G401 (cell line): ENCODE data around the gene TMEM108. TPM values are rescaled to one million over a fixed set of nuclear protein-coding genes. Genes with fewer than 3 reads are reported as not detected.

Experiments used
- DNase-seq: peaks from one replicate; pipeline ENCODE4 v3.0.0-alpha.2; 2015; ENCODE audit warnings: low spot score
- in situ Hi-C: cut with HindIII; loops from 2 replicates; pipeline ENCODE4 v1.10.0; 2016; ENCODE audit warnings: low sequenced_read_pairs, mixed read lengths
- total RNA-seq: library from RNA; depleted of rRNA; stranded (reverse); fragments of >200 nt; shearing (Covaris generic); gene quantifications from 2 replicates; pipeline ENCODE4 v1.2.3, GENCODE V29; 2014

TMEM108 gene
- total RNA-seq, 1 experiment from 2014 or later: not detected

DNA sequence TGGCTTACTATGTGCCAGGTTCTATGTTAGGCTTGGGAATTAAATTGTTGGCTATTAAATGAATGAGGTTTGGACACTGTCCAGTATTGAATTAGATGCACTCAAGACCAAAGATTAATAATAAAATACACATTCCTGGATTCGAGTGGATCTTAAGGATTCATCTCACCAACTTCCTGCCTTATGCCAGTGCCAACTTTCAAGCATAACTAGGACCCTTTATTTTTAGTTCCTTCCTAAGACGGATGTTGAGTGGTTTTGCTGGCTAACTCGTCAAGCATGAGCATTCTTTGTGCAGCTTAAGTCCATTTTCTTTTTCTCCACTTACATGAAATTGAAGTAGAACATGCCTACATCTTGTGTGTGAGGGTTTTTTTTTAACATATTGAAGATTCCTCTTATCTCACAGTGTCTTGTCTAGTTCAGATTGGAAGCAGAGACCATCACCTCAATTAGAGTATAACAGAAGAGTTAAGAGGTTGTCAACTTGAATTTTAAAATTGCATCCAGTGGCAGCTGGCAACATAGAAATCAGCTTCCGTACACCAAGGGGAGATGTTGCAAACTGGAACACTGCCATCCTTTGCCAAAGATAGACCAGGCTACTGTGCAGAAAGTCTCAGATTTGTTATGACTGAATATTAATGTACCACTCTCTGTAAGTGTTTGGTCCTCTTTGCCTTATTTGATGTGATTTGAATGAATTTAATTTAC lies 255.4 kb downstream of the TMEM108 start:
- in situ Hi-C loops: no loop called here
- DNase-seq: no peak

DNA sequence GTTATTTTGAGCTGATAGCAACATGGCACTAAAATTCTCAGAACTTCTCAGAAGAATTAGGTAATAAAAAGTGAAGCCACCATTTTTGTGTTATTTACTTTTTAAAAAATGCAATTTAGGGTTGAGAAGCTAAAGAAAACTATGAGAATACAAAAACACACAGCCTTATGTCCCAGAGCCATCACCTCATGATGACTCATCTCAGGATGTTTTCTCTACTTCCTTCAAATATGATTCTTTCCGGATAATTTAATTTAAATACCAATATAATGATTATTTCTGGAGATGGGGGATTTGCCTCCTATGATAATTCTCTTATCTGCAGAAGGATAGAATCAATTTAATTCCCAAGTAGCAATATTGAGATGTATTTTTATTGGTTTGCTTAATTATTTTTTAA lies 256.1 kb downstream of the TMEM108 start:
- in situ Hi-C loops: no loop called here
- DNase-seq: no peak

DNA sequence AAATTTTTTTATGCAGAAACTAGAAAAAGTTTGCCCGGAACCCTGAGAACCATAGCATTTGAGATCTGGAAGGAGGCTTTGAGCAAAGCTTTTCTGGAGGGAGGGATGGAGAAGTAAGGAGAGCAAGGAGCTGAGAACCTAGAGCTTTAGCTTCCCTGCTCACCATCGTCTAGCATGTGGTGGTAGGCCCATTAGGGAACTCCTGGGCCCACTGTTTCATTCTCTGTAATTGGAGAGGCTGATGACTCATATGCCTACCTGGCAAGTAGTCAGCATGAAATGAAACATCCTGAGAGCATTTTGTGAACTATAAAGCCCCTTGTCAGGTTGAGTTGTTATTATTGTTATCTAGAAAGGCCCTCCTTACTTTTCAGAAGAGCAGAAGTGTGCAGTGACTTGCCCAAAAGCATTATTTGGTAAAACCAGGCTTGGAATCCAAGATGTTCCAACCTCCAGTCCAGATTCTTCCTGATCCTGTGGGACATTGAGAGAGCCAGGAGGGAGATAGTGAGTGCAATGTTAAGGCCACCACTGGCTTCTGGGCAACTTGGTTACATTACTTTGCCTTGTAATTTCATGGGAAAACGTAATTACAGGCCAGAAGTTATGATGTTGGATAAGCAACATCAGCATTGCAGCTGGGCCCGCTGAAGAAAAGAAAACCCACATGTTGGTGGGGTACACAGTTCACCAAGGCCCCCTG lies 257.2 kb downstream of the TMEM108 start:
- in situ Hi-C loops: no loop called here
- no peak for DNase-seq

DNA sequence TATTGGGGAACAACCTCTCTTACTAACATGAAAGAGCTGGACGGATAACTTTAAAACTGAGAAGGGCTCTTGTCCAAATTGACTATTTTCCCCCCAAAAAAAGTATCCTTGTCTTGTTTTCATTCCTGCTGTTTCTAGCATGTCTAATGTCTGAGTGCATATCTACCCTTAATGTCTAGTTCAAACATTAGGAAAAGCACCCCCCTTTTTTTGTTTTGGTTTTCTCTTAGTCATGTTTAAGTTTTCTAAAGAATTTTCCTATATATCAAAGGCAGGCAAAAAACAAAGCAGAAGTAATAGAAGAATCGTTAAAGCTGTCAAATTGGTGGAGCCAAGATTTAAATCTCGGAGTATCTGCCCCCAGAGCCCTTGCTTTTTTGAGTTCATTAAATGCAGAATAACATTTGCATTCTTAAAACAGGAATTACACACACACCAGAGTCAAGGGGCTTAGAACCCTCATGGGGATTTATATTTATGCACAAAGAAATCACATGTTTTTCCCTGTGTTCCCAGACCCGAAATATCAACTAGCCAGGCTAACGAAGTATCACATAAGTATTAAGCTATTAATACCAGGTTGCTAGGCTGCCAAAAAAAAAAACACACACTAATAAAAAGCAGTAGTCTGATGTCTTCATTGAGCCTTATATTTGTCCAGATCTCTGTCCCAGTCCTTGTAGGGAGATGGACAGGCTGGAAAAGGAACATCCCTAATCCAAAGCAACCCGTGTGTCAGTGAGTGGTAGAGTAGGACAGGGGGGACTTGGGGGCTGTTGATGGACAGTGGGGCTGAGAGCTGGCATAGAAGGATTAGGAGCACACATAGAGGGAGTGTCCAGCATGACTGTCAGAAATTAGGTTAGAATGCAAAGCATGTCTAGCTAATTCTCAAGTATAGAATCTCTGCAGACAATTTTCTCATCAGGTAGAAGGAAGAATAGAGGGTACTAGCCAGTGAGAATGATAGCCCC lies 258.0 kb downstream of the TMEM108 start:
- DNase-seq: no peak
- in situ Hi-C loops: no loop called here

DNA sequence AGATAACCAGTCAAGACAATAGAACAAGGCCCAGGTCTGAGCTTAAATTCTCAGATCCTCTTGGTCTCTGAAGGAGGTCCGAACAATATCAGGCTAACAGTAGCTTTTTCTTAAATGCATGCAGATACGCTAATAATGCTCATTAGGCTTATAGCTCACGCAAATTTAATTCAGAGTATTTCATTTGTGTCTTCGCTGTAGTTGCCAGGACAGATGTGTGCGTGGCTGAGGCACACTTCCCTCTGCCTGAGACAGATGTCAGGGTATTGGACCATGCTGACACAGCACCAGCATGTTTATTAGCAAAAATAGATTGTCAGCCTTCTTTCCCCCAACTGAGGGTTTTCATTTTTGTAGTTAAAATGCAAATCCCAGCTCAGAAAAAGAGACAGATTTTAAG lies 258.8 kb downstream of the TMEM108 start:
- no peak for DNase-seq
- in situ Hi-C loops: no loop called here

DNA sequence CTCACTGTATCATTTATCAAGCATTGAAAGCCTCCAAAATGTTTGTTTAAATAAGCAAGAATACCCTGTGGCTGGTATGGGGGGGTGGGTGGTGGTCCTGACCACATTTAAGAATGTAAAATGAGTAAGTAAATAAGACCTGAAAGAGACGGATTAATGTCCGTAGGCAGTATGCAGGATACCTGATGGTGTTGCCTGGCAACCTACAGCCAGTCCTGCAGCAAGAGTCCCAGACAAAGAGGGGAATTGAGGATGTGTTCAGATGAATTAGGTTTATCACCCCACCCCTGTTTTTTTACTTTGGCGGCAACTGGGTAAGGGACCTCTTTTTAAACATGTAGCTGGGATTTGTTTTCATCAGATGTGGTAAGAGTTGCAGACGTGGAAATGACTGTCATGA lies 261.9 kb downstream of the TMEM108 start:
- in situ Hi-C loops: no loop called here
- DNase-seq: no peak

DNA sequence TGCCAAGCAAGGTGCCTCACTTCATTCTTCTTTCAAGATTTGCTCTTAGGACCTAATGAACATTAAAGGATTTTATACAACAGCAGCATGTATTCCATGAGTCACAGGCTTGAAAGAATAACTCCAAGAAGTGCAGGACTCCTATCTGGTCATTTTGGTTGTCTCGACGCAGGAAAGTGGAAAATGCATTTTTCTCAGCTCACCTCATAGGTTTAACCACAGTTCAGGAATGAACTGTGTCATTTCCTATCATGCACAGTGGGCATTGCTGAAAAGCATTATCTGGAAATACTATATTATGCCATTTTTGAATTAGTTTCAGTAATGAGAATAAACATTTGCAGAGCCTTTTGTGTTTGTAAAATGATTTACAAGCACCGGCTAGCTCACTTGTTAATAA lies 263.0 kb downstream of the TMEM108 start:
- no peak for DNase-seq
- in situ Hi-C loops: no loop called here

DNA sequence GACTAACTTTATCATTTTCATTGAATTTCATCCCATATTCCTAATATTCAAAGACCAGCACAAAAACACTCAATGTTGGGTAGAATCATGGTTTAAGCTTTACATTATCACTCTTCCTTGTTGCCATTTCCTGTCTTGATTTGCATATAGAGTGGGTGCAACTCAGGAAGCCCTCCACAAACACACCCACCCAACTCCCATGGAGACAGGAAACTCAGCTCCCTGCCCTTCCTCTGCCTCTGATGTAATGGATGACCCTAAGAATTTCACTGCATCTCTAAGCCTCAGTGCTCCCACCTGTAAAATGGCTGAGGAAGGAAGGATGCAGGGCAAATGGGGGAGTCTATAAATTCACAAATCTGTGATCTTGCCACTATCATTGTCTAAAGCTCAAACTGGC lies 263.5 kb downstream of the TMEM108 start:
- in situ Hi-C loops: no loop called here
- no peak for DNase-seq

DNA sequence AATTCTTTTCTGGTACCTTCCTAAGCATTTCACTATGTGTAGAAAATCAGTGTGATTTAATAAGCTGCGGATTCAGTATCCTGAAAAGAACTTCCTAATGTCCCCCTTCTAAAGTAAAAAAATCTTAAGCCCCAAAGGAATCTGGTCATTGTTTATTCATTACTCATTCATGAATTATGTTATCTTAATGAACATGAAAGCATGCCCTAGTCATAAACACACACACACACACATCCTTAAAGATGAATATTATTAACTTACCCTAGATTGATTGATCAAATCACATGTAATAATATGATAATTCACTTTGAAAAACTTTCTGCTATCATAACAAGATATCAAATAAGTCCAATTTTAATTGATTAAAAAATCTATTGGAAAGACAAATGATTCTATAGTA lies 265.2 kb downstream of the TMEM108 start:
- DNase-seq: no peak
- in situ Hi-C loops: no loop called here

DNA sequence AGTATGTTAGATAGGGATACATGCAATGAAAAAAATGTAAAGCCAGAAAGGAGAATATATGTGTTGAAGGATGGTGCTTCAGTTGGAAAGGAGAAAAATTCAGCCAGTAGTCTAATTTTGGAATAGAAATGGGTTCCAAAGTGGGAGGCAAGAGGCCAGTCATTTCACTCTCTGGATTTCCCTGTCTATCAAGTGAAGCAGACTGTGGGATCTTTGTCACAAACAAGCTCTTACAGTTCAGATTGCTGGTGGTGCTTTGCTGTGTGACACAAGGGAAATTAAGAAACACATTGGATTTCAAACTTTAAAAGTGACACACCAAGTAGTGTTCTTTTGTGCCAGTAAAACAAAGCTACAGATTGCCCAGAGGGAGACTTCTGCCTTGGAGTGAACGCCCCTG lies 279.7 kb downstream of the TMEM108 start:
- in situ Hi-C loops: no loop called here
- DNase-seq: no peak

DNA sequence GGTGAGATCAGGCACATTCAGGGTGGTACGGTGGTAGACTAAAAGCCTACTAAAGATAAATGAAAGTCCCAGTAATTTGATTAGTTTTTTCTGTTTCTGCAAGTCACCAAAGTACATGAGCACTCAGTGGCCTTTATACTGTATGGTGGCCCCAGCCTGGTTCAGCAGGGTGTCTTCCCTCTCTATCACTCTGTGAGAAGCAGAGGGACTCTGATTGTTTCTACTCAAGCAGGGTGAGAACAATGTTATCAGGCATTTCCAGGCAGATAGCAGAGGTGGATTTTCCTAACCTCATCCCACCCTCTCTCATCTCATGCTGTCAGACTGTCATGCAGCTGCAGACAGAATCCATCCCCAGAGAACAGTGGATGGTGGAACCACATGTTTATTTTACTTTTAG lies 290.2 kb downstream of the TMEM108 start:
- in situ Hi-C loops: no loop called here
- no peak for DNase-seq

DNA sequence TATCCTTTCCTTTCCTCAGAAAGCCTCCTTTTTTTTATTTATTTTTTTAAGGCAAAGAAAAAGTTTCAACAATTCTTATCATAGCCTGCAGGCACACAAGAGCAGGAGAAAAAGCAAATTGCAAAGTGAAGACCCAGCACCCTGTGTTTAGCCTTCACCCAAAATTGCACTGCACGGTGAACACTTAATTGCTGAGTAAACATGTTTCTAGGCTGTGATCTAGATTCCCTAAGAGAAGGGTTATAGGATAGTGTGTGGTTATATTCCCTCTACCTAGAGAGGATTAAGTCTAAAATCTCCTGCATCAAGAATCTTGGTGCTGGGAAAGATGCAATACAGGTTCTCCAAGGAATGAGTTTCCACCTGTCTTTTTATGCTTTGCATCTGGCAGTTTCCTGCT lies 291.4 kb downstream of the TMEM108 start:
- in situ Hi-C loops: no loop called here
- no peak for DNase-seq

DNA sequence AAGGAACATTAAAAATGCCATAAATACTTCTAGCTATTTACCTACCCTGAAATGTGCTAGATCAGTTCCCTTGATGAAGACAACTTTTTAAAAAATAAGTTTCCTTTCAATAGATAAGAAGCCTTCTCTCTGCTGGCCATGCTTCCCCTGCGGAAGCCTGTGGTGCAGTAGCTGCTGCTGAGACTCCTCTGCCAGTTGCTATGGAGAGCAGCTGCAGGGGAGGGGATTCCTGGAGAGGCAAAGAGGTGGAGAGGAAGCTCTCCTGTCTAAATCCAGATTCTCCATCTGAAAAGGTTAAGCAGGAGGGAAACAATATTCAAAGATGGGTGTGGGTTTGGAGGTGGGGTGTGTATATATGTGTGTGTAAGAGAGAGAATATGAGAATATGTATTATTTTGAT lies 291.9 kb downstream of the TMEM108 start:
- no peak for DNase-seq
- in situ Hi-C loops: no loop called here

DNA sequence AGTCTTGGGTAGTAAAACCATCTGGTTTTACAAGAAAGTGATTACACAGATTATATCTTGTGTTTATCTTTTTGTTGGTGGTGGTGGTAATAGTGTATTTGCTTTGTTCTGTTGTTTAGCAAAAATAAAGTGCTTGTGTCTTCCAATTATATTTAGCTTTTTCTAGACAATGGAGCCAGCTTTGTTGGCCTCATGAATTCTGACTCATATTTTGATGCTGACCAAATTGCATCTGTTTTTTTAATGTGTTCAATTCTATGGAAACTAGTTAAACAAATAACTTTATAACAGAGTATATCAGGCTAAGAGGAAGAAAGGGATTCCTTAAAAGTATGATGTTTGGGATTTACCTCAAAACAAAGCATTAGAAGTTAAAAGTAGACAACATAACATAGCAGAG lies 292.3 kb downstream of the TMEM108 start:
- in situ Hi-C loops: no loop called here
- DNase-seq: no peak

DNA sequence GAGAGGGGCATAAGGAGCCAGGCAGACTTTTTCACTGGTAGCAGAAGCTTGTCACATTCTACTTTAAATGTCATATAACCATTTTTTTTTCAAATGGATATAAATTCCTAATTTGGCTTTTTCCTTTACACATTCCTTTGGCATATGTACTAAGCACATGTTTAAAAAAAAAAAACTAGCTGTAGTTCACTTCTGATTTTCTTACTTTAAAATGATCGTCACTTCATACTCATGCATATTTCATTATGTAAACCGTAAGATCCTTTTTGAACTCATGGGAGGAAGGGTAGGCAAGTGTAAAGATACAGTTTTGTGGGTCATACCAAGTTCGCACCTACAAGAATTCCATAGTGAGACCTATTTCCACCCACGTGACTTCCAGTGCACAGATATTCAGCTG lies 316.5 kb downstream of the TMEM108 start:
- in situ Hi-C loops: no loop called here
- DNase-seq: no peak

DNA sequence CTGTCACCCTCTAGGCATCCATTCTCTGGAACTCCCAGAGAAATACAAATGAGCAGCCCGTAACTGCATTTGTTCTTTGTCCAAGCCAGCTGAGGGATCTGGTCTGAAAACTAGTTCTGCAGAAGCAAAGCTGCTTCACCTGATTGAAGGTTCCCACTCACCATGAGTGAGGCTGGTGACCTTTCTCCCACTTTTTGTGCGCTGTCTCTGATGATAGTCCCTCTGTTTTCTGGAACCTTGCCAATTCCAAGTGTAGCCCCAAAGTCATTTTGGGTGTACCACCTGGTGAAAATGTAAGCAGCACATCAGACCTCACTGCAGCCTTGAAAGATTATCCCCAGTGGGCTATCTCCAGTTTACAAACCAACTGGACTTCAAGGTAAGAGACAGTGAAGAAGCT lies 322.3 kb downstream of the TMEM108 start:
- no peak for DNase-seq

DNA sequence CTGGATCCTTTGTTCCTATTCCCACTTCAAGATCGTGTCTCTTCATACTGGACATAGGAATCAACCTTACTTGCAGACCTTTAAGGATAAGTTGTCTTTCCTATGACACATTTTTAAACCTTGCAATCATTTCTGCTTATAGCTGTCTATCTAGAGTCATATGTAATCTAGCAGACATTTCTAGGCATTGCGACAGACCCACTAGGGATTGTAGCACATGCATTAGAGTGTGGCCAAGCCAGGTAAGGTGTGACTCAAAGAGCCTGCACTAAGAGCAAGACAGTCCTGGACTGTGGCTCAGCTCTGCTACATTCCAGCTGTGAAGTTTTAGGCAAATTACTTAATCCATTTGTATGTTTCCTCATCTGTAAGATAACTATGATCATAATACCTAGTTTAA lies 322.8 kb downstream of the TMEM108 start:
- no peak for DNase-seq
- in situ Hi-C loops: no loop called here

More for the DNA sequence above, 322.3 kb downstream of the TMEM108 start:
- in situ Hi-C loops: no loop called here

DNA sequence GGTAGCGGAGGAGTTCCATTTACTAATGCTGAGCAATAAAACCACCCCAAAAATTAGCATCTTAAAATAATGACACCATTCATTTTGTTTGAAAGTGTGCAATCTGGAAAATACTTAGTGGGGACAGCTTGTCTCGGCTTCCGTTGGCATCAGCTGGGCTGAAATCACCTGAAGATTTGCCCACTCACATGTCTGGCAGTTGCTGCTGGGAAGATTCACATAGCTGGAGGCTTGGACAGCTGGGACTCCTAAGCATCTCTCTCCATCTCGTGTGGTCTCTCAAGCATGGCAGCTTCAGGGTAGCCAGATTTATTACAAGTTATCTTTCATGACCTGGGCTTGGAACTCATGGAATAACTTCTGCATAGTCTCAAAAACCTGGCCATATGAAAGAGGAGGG lies 323.2 kb downstream of the TMEM108 start:
- DNase-seq: peak; percentile 18
- in situ Hi-C loops: no loop called here

DNA sequence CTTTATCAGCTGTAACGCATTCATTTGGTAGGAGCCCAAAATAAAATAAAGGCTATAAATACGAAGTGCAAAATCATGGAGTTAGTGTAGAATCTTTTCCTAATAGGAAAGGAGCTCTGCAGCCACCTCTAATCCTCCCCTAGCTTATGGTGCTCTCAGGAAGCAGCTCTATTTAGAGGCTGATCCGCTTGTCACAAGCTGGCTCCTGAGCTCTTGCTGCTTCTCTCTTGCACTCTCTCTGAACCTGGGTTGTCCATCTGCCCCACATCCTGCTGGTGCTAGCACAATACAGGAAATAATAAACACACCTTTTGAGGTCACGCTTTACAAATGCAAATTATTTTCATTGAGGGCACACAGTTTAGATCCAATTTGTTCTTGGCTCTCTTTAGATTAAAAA lies 324.3 kb downstream of the TMEM108 start:
- DNase-seq: peak; percentile 71
- in situ Hi-C loops: no loop called here

DNA sequence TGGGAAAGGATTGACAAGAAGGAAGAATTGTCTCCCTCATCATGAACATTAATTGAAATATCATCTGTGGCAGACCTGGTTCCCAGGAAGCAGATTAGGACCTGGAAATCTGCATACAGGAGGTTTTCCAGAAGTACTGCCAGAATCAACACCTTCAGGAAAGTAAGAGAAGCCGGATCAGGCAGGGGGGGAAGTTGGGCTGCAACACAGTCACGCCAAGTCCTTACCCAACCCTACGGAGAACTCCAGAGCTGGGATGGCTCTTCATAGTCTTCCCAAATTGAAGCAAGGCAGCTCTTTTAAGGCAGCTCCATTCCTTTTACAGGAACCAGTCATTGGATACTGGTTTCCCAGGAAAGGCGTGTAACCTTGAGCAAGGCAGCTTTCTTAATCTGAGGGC lies 326.5 kb downstream of the TMEM108 start:
- no peak for DNase-seq
- in situ Hi-C loops: no loop called here
